SK-N-SH treated with all-trans-retinoic acid at 6 μM for 48 hours (cell line): ENCODE measurements around the gene NEUROG1.

ENCODE experiments used
- ATAC-seq: fragments of 200-7000 bp; cut with Tn5 transposase; 3 replicates; pipeline ENCODE4 v1.9.1; 2020; ENCODE audit warnings: mild to moderate bottlenecking, moderate library complexity
- BACH2 ChIP-seq: fragments of 250-450 bp; sonication (Bioruptor Pico); IDR thresholded peaks from 2 replicates; pipeline ENCODE4 v1.9.0; 2021; ENCODE audit warnings: mild to moderate bottlenecking, borderline replicate concordance
- CSDC2 ChIP-seq: fragments of 250-450 bp; sonication (Bioruptor Pico); IDR thresholded peaks from 2 replicates; pipeline ENCODE4 v1.5.0; 2020; ENCODE audit warnings: mild to moderate bottlenecking, moderate library complexity
- ESRRG ChIP-seq: fragments of 250-450 bp; sonication (Bioruptor Pico); IDR thresholded peaks from 2 replicates; pipeline ENCODE4 v1.6.1; 2021; ENCODE audit warnings: mild to moderate bottlenecking
- GLIS3 ChIP-seq: fragments of 250-450 bp; sonication (Bioruptor Pico); IDR thresholded peaks from 2 replicates; pipeline ENCODE4 v1.5.0; 2020; ENCODE audit warnings: mild to moderate bottlenecking, moderate library complexity
- ISL1 ChIP-seq: fragments of 250-450 bp; sonication (Bioruptor Pico); IDR thresholded peaks from 2 replicates; pipeline ENCODE4 v2.1.2; 2022; ENCODE audit warnings: mild to moderate bottlenecking, moderate library complexity
- OSR1 ChIP-seq: fragments of 250-450 bp; sonication (Bioruptor Pico); IDR thresholded peaks from 2 replicates; pipeline ENCODE4 v1.8.0; 2022; ENCODE audit warnings: moderate library complexity, mild to moderate bottlenecking, inconsistent platforms
- RARB ChIP-seq: fragments of 250-450 bp; sonication (Bioruptor Pico); IDR thresholded peaks from 2 replicates; pipeline ENCODE4 v1.8.0; 2021; ENCODE audit warnings: mild to moderate bottlenecking, moderate library complexity
- SNAI2 ChIP-seq: fragments of 250-450 bp; sonication (Bioruptor Pico); IDR thresholded peaks from 2 replicates; pipeline ENCODE4 v1.5.0; 2020; ENCODE audit warnings: mild to moderate bottlenecking, moderate library complexity
- TCF4 ChIP-seq: fragments of 250-450 bp; sonication (Bioruptor Pico); IDR thresholded peaks from 2 replicates; pipeline ENCODE4 v1.8.0; 2021; ENCODE audit warnings: mild to moderate bottlenecking, moderate library complexity, borderline replicate concordance
- TOX ChIP-seq: fragments of 250-450 bp; sonication (Bioruptor Pico); IDR thresholded peaks from 2 replicates; pipeline ENCODE4 v1.8.0; 2021; ENCODE audit warnings: mild to moderate bottlenecking, moderate library complexity, borderline replicate concordance
- ZC3H10 ChIP-seq: fragments of 250-450 bp; sonication (Bioruptor Pico); IDR thresholded peaks from 2 replicates; pipeline ENCODE4 v1.5.1; 2021; ENCODE audit warnings: mild to moderate bottlenecking, moderate library complexity
- ZFP3 ChIP-seq: fragments of 250-450 bp; sonication (Bioruptor Pico); IDR thresholded peaks from 2 replicates; pipeline ENCODE4 v1.5.0; 2020; ENCODE audit warnings: mild to moderate bottlenecking, moderate library complexity
- ZFP30 ChIP-seq: fragments of 450-650 bp; formaldehyde crosslinking; IDR thresholded peaks from 2 replicates; pipeline ENCODE4 v1.5.0; 2022; ENCODE audit warnings: mild to moderate bottlenecking, moderate library complexity
- ZNF70 ChIP-seq: fragments of 450-650 bp; formaldehyde crosslinking; IDR thresholded peaks from 2 replicates; pipeline ENCODE4 v1.5.0; 2020; ENCODE audit warnings: mild to moderate bottlenecking, moderate library complexity
- TF ChIP-seq, protein P1 (sequence below): fragments of 250-450 bp; sonication (Bioruptor Pico); IDR thresholded peaks from 2 replicates; pipeline ENCODE4 v1.5.1; 2020; ENCODE audit warnings: low read depth, mild to moderate bottlenecking, moderate library complexity
- TF ChIP-seq, protein P2 (sequence below): fragments of 250-450 bp; sonication (Bioruptor Pico); IDR thresholded peaks from 2 replicates; pipeline ENCODE4 v1.8.0; 2021; ENCODE audit warnings: low read depth, mild to moderate bottlenecking, moderate library complexity, borderline replicate concordance
- TF ChIP-seq, protein P3 (sequence below): fragments of 250-450 bp; sonication (Bioruptor Pico); IDR thresholded peaks from 2 replicates; pipeline ENCODE4 v1.5.1; 2021; ENCODE audit warnings: mild to moderate bottlenecking, moderate library complexity
- TF ChIP-seq, protein P4 (sequence below): fragments of 250-450 bp; sonication (Bioruptor Pico); IDR thresholded peaks from 2 replicates; pipeline ENCODE4 v1.8.0; 2020; ENCODE audit warnings: mild to moderate bottlenecking, moderate library complexity, borderline replicate concordance

Gene NEUROG1

DNA sequence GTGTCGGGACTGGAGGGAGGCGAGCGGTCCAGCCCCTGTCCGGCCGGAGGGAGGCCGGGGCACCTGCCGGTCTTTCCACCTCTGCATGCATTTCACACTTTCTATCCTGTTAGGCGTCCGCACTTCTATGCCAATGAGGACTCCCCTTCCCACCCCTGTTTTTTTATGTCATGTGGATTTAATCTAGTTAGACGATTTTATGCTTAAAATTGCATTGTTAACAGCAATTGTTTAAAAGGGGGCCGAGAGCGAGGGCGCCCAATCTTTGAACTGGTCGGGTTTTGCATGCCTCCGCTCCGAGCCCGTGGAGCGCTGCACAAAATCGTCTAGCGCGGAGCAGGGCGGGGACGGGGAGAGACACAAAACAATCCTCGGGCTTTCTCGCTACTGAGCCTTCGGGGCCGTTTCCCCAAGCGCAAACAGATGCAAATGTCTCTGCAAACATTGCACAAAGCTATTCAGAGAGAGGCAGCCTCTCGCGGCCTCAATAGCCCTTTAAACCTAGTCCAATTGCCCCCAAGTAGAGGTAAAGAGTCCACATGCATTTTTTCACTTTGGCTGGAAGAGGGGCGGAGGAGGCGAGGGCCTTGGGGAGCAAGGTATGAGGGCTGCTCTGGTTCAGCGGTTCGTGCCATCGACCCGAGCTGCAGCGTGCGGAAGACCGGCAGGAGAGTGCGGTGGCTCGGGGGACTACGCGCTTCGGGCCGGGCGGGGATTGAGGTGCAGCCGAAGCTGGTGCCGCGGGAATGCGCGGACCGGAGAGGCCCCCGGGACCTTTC, 46.1 kb downstream of the NEUROG1 start:
- ATAC-seq: no peak
- no peak for TF ChIP-seq ZC3H10 (CRISPR knock-in tag)
- TF ChIP-seq, protein P1, sequence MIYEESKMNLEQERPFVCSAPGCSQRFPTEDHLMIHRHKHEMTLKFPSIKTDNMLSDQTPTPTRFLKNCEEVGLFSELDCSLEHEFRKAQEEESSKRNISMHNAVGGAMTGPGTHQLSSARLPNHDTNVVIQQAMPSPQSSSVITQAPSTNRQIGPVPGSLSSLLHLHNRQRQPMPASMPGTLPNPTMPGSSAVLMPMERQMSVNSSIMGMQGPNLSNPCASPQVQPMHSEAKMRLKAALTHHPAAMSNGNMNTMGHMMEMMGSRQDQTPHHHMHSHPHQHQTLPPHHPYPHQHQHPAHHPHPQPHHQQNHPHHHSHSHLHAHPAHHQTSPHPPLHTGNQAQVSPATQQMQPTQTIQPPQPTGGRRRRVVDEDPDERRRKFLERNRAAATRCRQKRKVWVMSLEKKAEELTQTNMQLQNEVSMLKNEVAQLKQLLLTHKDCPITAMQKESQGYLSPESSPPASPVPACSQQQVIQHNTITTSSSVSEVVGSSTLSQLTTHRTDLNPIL (CRISPR knock-in tag): no peak
- no peak for TF ChIP-seq ZFP30 (CRISPR knock-in tag)
- no peak for TF ChIP-seq TOX (CRISPR knock-in tag)

DNA sequence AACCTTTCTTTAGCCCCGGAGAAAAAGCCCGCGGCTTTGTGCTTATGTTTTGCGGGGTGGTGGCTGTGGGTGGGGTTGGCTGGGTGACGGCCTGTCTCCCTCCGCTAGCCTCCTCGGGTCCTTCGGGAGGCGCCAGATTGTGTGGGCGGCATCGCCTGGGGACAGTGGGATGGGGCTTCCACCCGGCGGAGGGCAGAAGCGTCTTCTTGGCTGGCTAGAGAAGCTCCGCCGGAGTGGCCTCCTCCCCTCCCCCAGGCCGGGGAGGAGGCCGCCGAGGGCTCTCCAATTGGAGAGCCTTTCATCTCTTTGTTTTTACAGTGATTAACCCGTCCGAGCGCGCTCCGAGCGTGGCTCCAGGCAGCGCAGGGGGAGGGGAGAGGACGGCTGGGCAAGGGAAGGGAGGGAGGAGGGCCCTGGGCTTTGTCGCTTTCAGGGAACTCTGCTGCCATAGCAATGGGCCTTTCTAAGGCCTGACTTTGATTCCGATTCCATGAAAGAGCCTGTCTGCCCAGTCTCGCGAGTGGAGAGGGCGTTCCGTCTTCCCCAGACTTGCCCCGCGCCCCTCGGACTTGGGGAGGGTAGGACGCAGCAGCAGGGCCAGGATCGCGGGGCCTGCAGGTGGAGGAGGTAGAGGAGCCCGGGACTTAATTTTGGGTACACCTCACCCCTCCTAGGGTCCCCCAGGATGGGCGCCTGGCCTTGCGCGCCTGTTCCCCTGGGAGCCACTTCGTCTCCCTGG, 46.9 kb downstream of the NEUROG1 start:
- TF ChIP-seq BACH2 (CRISPR knock-in tag): no peak
- ATAC-seq: peak; percentile 69

DNA sequence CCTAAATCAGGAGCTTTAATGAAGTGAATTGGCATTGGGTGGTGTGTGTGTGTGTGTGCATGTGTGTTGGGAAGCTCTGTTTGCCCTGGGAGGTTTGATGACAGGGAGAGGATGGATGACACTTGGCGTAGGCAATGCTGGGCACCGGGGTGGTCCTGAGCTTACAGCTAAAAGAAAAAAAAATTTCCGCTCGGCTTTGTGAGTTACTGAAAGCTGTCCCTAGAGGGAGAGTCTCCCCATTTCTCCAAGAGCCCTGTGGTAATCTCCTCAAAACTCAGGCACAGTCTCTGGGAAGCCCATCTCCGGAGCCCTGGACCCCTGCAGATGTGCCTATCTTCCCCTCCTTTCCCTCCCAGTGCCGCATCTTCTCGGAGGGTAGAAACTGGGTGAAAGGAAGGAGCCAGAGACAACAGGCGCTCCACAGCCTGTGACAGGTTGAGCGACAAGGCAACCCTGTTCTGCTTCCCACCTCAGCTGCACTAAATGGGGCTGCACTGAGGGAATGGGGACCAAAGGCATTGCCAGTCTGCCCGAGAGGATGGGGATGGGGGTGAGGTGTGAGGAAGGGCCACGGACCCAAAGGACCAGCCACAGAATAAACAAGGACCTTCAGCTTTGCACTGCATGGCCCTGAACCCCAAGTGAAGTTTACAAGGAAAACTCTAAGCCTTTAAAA, 47.8 kb downstream of the NEUROG1 start:
- no peak for ATAC-seq
- TF ChIP-seq, protein P2, sequence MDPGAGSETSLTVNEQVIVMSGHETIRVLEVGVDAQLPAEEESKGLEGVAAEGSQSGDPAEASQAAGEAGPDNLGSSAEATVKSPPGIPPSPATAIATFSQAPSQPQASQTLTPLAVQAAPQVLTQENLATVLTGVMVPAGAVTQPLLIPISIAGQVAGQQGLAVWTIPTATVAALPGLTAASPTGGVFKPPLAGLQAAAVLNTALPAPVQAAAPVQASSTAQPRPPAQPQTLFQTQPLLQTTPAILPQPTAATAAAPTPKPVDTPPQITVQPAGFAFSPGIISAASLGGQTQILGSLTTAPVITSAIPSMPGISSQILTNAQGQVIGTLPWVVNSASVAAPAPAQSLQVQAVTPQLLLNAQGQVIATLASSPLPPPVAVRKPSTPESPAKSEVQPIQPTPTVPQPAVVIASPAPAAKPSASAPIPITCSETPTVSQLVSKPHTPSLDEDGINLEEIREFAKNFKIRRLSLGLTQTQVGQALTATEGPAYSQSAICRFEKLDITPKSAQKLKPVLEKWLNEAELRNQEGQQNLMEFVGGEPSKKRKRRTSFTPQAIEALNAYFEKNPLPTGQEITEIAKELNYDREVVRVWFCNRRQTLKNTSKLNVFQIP: no peak
- TF ChIP-seq ZNF70 (no peak), ZC3H10 (CRISPR knock-in tag) (no peak), ISL1 (no peak), BACH2 (CRISPR knock-in tag) (no peak), ZFP30 (CRISPR knock-in tag) (no peak), SNAI2 (CRISPR knock-in tag) (no peak), RARB (no peak)
- TF ChIP-seq, protein P3, sequence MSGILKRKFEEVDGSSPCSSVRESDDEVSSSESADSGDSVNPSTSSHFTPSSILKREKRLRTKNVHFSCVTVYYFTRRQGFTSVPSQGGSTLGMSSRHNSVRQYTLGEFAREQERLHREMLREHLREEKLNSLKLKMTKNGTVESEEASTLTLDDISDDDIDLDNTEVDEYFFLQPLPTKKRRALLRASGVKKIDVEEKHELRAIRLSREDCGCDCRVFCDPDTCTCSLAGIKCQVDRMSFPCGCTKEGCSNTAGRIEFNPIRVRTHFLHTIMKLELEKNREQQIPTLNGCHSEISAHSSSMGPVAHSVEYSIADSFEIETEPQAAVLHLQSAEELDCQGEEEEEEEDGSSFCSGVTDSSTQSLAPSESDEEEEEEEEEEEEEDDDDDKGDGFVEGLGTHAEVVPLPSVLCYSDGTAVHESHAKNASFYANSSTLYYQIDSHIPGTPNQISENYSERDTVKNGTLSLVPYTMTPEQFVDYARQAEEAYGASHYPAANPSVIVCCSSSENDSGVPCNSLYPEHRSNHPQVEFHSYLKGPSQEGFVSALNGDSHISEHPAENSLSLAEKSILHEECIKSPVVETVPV (CRISPR knock-in tag): no peak
- TF ChIP-seq, protein P4, sequence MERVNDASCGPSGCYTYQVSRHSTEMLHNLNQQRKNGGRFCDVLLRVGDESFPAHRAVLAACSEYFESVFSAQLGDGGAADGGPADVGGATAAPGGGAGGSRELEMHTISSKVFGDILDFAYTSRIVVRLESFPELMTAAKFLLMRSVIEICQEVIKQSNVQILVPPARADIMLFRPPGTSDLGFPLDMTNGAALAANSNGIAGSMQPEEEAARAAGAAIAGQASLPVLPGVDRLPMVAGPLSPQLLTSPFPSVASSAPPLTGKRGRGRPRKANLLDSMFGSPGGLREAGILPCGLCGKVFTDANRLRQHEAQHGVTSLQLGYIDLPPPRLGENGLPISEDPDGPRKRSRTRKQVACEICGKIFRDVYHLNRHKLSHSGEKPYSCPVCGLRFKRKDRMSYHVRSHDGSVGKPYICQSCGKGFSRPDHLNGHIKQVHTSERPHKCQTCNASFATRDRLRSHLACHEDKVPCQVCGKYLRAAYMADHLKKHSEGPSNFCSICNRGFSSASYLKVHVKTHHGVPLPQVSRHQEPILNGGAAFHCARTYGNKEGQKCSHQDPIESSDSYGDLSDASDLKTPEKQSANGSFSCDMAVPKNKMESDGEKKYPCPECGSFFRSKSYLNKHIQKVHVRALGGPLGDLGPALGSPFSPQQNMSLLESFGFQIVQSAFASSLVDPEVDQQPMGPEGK: no peak

DNA sequence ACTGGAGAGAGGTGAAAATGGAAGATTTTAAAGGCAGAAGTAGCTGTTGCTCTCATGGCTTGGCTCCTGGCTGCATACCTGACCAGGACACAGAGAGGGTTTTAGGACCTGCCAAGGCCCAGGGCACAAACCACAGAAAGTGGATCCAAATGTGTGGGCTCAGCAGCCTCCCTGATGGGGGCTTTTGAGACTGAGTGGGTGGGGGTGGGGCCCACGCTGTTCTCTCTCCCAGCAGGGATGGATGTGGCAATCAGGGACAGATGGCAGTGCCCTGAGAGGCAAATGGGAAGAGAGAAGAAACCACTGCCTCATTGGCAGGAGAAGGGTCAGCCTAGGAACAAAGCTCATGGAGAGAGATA, 48.7 kb downstream of the NEUROG1 start:
- TF ChIP-seq GLIS3 (CRISPR knock-in tag) (no peak), OSR1 (CRISPR knock-in tag) (no peak), ZC3H10 (CRISPR knock-in tag) (no peak), TOX (CRISPR knock-in tag) (no peak), ESRRG (CRISPR knock-in tag) (no peak), TCF4 (CRISPR knock-in tag) (no peak), CSDC2 (no peak), ZFP3 (CRISPR knock-in tag) (no peak)
- TF ChIP-seq, protein P2: no peak
- TF ChIP-seq, protein P1 (CRISPR knock-in tag): no peak
- TF ChIP-seq, protein P3 (CRISPR knock-in tag): no peak
- TF ChIP-seq, all 23 proteins: peak for 0
- ATAC-seq: no peak
